SK-N-SH (cell line): Measurements from ENCODE around the gene KCNIP4. TPM values are rescaled to one million over a fixed set of nuclear protein-coding genes. Genes with fewer than 3 reads are reported as not detected.

Experiments
- CTCF ChIA-PET: fragments of 300-600, 350-600 bp; formaldehyde crosslinking; extraction: SDS; loops from one replicate; lab custom pipeline; 2021; lab: Yijun Ruan, JAX
- POLR2A ChIA-PET: fragments of 350-600 bp; sonication (Branson Sonifier 250); formaldehyde crosslinking; extraction: SDS; loops from one replicate; lab custom pipeline; 2020; ENCODE audit warnings: antibody characterized with exemption, inconsistent platforms; lab: Yijun Ruan, JAX
- DNase-seq: peaks from one replicate; pipeline ENCODE4 v3.0.0; 2012
- H2AFZ ChIP-seq: fragments of 200-600 bp; sonication (generic); 2 replicates; pipeline ENCODE4 v1.8.1; 2016; ENCODE audit warnings: antibody characterized with exemption, mild to moderate bottlenecking, low read depth
- H3F3A ChIP-seq: fragments of 200-600 bp; sonication (generic); replicated peaks from 2 replicates; pipeline ENCODE3; 2016; ENCODE audit warnings: antibody characterized with exemption, mild to moderate bottlenecking; ENCODE audit not compliant: insufficient read depth
- H3K27ac ChIP-seq, 2 experiments: fragments of 200-500 bp in 1 of 2; fragments of 200-600 bp in 1 of 2; sonication (Bioruptor generic) in 1 of 2; sonication (generic), shearing (Covaris generic) in 1 of 2; 2 replicates each; pipeline versions ENCODE4 v1.5.1 to v1.6.1; 2014 to 2016; ENCODE audit warnings: low read depth in 2 of 2, inconsistent platforms in 1 of 2, low read length in 1 of 2, mild to moderate bottlenecking in 1 of 2, mixed read lengths in 1 of 2
- H3K27me3 ChIP-seq: fragments of 200-600 bp; sonication (generic), shearing (Covaris generic); 2 replicates; pipeline ENCODE4 v1.6.1; 2016; ENCODE audit warnings: mixed run types; ENCODE audit not compliant: insufficient read depth
- H3K36me3 ChIP-seq, 2 experiments: fragments of 200-500 bp in 1 of 2; fragments of 200-600 bp in 1 of 2; sonication (Bioruptor generic) in 1 of 2; sonication (generic) in 1 of 2; replicated peaks in 1 of 2; 2 replicates each; pipeline versions ENCODE3 to v1.5.1; 2014 to 2016; ENCODE audit warnings: low read length in 1 of 2, mild to moderate bottlenecking in 1 of 2; ENCODE audit not compliant: insufficient read depth in 2 of 2, control insufficient read depth in 1 of 2
- H3K4me1 ChIP-seq, 2 experiments: fragments of 200-500 bp in 1 of 2; fragments of 200-600 bp in 1 of 2; sonication (Bioruptor generic) in 1 of 2; sonication (generic), shearing (Covaris generic) in 1 of 2; 2 replicates each; pipeline versions ENCODE4 v1.5.1 to v1.6.1; 2014 to 2016; ENCODE audit warnings: low read depth in 1 of 2, low read length in 1 of 2, mixed run types in 1 of 2; ENCODE audit not compliant: insufficient read depth in 2 of 2, control insufficient read depth in 1 of 2
- H3K4me2 ChIP-seq: fragments of 200-600 bp; sonication (generic), shearing (Covaris generic); 2 replicates; pipeline ENCODE4 v1.6.1; 2017; ENCODE audit warnings: mixed run types
- H3K4me3 ChIP-seq, 2 experiments: fragments of 200-500 bp in 1 of 2; fragments of 200-600 bp in 1 of 2; sonication (Bioruptor generic) in 1 of 2; sonication (generic), shearing (Covaris generic) in 1 of 2; 2 replicates each; pipeline versions ENCODE4 v1.5.1 to v1.8.1; 2014 to 2016; ENCODE audit warnings: low read depth in 2 of 2, inconsistent platforms in 1 of 2, low read length in 1 of 2, mild to moderate bottlenecking in 1 of 2, mixed read lengths in 1 of 2, moderate library complexity in 1 of 2
- H3K79me2 ChIP-seq: fragments of 200-600 bp; sonication (generic); 2 replicates; pipeline ENCODE4 v1.8.1; 2017; ENCODE audit warnings: mild to moderate bottlenecking; ENCODE audit not compliant: insufficient read depth
- H3K9ac ChIP-seq: fragments of 200-600 bp; sonication (generic); 2 replicates; pipeline ENCODE4 v1.6.1; 2017; ENCODE audit warnings: mixed run types
- H3K9me2 ChIP-seq: fragments of 200-600 bp; sonication (generic); 2 replicates; pipeline ENCODE4 v1.6.1; 2017; ENCODE audit warnings: mixed run types
- H3K9me3 ChIP-seq: fragments of 200-600 bp; sonication (generic); 2 replicates; pipeline ENCODE4 v1.6.1; 2017; ENCODE audit warnings: mixed run types, mild to moderate bottlenecking, moderate library complexity
- H4K20me1 ChIP-seq: fragments of 200-600 bp; sonication (generic); 2 replicates; pipeline ENCODE4 v1.6.1; 2017; ENCODE audit warnings: mild to moderate bottlenecking, mixed run types; ENCODE audit not compliant: insufficient read depth
- CHD2 ChIP-seq: fragments of 150-350 bp; IDR thresholded peaks from 2 replicates; pipeline ENCODE4 v1.6.1; 2018; ENCODE audit warnings: low read length; ENCODE audit not compliant: partially characterized antibody
- EZH2phosphoT487 ChIP-seq: fragments of 200-600 bp; sonication (generic); IDR thresholded peaks from 2 replicates; pipeline ENCODE4 v1.6.1; 2017; ENCODE audit warnings: low read depth, mixed run types, mild to moderate bottlenecking, antibody characterized with exemption, moderate library complexity, borderline replicate concordance
- GABPA ChIP-seq: IDR thresholded peaks from 2 replicates; pipeline ENCODE4 v1.4.0; 2012; ENCODE audit warnings: low read depth, mild to moderate bottlenecking
- IRF3 ChIP-seq: fragments of 150-350 bp; IDR thresholded peaks from 2 replicates; pipeline ENCODE4 v1.6.1; 2016; ENCODE audit warnings: mild to moderate bottlenecking, low read depth, low read length
- MAX ChIP-seq: IDR thresholded peaks from 2 replicates; pipeline ENCODE4 v1.4.0; 2012; ENCODE audit warnings: low read depth
- RCOR1 ChIP-seq: fragments of 150-350 bp; IDR thresholded peaks from 2 replicates; pipeline ENCODE4 v1.6.1; 2017; ENCODE audit warnings: antibody characterized with exemption, low read length
- REST ChIP-seq: IDR thresholded peaks from 2 replicates; pipeline ENCODE4 v1.6.1; 2012; ENCODE audit warnings: mild to moderate bottlenecking, low read depth, low read length, moderate library complexity
- SIN3A ChIP-seq: IDR thresholded peaks from 2 replicates; pipeline ENCODE4 v1.6.1; 2012; ENCODE audit warnings: low read depth, mild to moderate bottlenecking, low read length, moderate library complexity, borderline replicate concordance
- SMC3 ChIP-seq: IDR thresholded peaks from 2 replicates; pipeline ENCODE4 v1.6.1; 2012; ENCODE audit warnings: low read depth, low read length, improper control_type of control experiment
- TAF1 ChIP-seq: IDR thresholded peaks from 2 replicates; pipeline ENCODE4 v1.6.1; 2012; ENCODE audit warnings: low read depth, mild to moderate bottlenecking, low read length, moderate library complexity, borderline replicate concordance
- WGBS: methylation state at CpG from one replicate; pipeline ENCODE4 v1.1.6; 2017; ENCODE audit warnings: low lambda C conversion rate; 5-methylcytosine and 5-hydroxymethylcytosine counted together
- polyA plus RNA-seq, 3 experiments: library from polyadenylated mRNA; depleted of rRNA; stranded (reverse); fragments of >200 nt; gene quantifications; 2 replicates each; pipeline ENCODE4 v1.2.3, GENCODE V29; 2012

Gene KCNIP4
- polyA plus RNA-seq, 1 of the 3 experiments (the other 2 are of a cell fraction) = 0.18 TPM

GRCh38 chr4:20983763-20984575, 964.6 kb downstream of the KCNIP4 start:
- no peak overlapping the region for H3K27ac ChIP-seq
- ChIA-PET CTCF (interaction anchor here (1.1 to 1.5 kb wide), 2 partner anchors 186 to 210 kb away, joined by 3 to 6 read pairs; no protein-coding TSS in a partner anchor), POLR2A (no interaction called here)
- WGBS = 25% methylated on average over 19 of the region's 31 CpGs
- no peaks in the 10 kb centered on the region for H3K36me3 ChIP-seq
- no peak overlapping the region for H3K9ac ChIP-seq
- TF ChIP-seq IRF3 (no peak), CHD2 (no peak), SIN3A (no peak)
- H3K4me2 ChIP-seq = no peak overlapping the region
- H3K79me2 ChIP-seq = no peaks in the 10 kb centered on the region
- no peak overlapping the region for H2AFZ ChIP-seq
- peak; percentile 54 for DNase-seq
- H3K27me3 ChIP-seq = no peaks in the 10 kb centered on the region
- no peaks in the 10 kb centered on the region for H4K20me1 ChIP-seq
- peak overlapping the region in 1 of 2 experiments; percentile 14; a peak in 1 of 4 replicates for H3K4me3 ChIP-seq
- no peaks in the 10 kb centered on the region for H3K9me2 ChIP-seq
- no peaks in the 10 kb centered on the region for H3F3A ChIP-seq
- no peaks in the 10 kb centered on the region for H3K9me3 ChIP-seq
- H3K4me1 ChIP-seq = peaks cover 0 to 5% of the 10 kb centered on the region in 2 experiments; a peak in 1 of 4 replicates

- H3K79me2 ChIP-seq = no peaks in the 10 kb centered on the region
- H3K9me3 ChIP-seq = no peaks in the 10 kb centered on the region
- no peak overlapping the region for H3K27ac ChIP-seq
- ChIA-PET POLR2A (no interaction called here), CTCF (no interaction called here)
- no peaks in the 10 kb centered on the region for H3F3A ChIP-seq
- H3K9ac ChIP-seq = no peak overlapping the region
- no peaks in the 10 kb centered on the region for H3K9me2 ChIP-seq
- peaks cover 0 to 5% of the 10 kb centered on the region in 2 experiments; a peak in 2 of 4 replicates for H3K4me1 ChIP-seq
- H3K27me3 ChIP-seq = no peaks in the 10 kb centered on the region
- TF ChIP-seq SMC3 (no peak), RCOR1 (no peak), EZH2phosphoT487 (no peak), MAX (no peak), TAF1 (no peak), GABPA (no peak), REST (no peak)
- no peaks in the 10 kb centered on the region for H4K20me1 ChIP-seq
- DNase-seq = no peak
- no peak overlapping the region for H2AFZ ChIP-seq
- no peak overlapping the region for H3K4me3 ChIP-seq
- no peaks in the 10 kb centered on the region for H3K36me3 ChIP-seq
- no peak overlapping the region for H3K4me2 ChIP-seq
- WGBS = 50% methylated on average over 3 of the region's 3 CpGs
These were observed 966.0 kb downstream of the KCNIP4 start for GRCh38 chr4:20982544-20982943.
